DOHH2 (cell line): ENCODE measurements around the gene SCGB3A1.

Experiments used
- H3F3A ChIP-seq: fragments of 200-600 bp; sonication (generic), shearing (Covaris generic); 2 replicates; pipeline ENCODE4 v1.6.0; 2016; ENCODE audit warnings: antibody characterized with exemption, mild to moderate bottlenecking; ENCODE audit not compliant: control insufficient read depth, insufficient read depth
- H3K27ac ChIP-seq: fragments of 200-600 bp; sonication (generic); 2 replicates; pipeline ENCODE4 v1.5.1; 2014; ENCODE audit warnings: low read depth, mild to moderate bottlenecking, low read length, moderate library complexity
- H3K27me3 ChIP-seq: fragments of 200-600 bp; sonication (generic); 2 replicates; pipeline ENCODE4 v1.6.1; 2014; ENCODE audit warnings: mild to moderate bottlenecking, low read length, mixed read lengths; ENCODE audit not compliant: control insufficient read depth
- H3K36me3 ChIP-seq: fragments of 200-600 bp; sonication (generic); 2 replicates; pipeline ENCODE4 v1.6.1; 2014; ENCODE audit warnings: mild to moderate bottlenecking, low read length, moderate library complexity, mixed read lengths; ENCODE audit not compliant: control insufficient read depth
- H3K4me1 ChIP-seq: fragments of 200-600 bp; sonication (generic); 2 replicates; pipeline ENCODE4 v1.6.1; 2014; ENCODE audit warnings: mild to moderate bottlenecking, low read length, mixed read lengths; ENCODE audit not compliant: control insufficient read depth
- H3K4me2 ChIP-seq: fragments of 200-600 bp; sonication (generic); 2 replicates; pipeline ENCODE4 v1.6.0; 2014; ENCODE audit warnings: mild to moderate bottlenecking, low read length, moderate library complexity
- H3K4me3 ChIP-seq: fragments of 200-600 bp; sonication (generic); 2 replicates; pipeline ENCODE4 v1.5.1; 2014; ENCODE audit warnings: mild to moderate bottlenecking, low read length, mixed read lengths
- H3K79me2 ChIP-seq: fragments of 200-600 bp; sonication (generic); 2 replicates; pipeline ENCODE4 v1.6.1; 2014; ENCODE audit warnings: mild to moderate bottlenecking, low read length, mixed read lengths; ENCODE audit not compliant: control insufficient read depth
- H3K9me2 ChIP-seq: fragments of 200-600 bp; sonication (generic); replicated peaks from 2 replicates; pipeline ENCODE4 v1.6.1; 2014; ENCODE audit warnings: mild to moderate bottlenecking, low read length, mixed read lengths; ENCODE audit not compliant: control insufficient read depth
- H3K9me3 ChIP-seq: fragments of 200-600 bp; sonication (generic); 2 replicates; pipeline ENCODE4 v1.6.1; 2014; ENCODE audit warnings: antibody characterized with exemption, low read length, mixed read lengths; ENCODE audit not compliant: control insufficient read depth, insufficient read depth
- H4K20me1 ChIP-seq: fragments of 200-600 bp; sonication (generic); 2 replicates; pipeline ENCODE4 v1.6.0; 2014; ENCODE audit warnings: low read depth, mild to moderate bottlenecking, antibody characterized with exemption, low read length, moderate library complexity; ENCODE audit not compliant: control insufficient read depth, insufficient read depth
- CTCF ChIP-seq: fragments of 200-600 bp; sonication (generic); IDR thresholded peaks from one replicate; pipeline ENCODE4 v1.5.1; 2014; ENCODE audit warnings: antibody characterized with exemption, mild to moderate bottlenecking, low read depth, low read length; ENCODE audit not compliant: poor library complexity, severe bottlenecking
- EZH2phosphoT487 ChIP-seq: fragments of 200-600 bp; sonication (generic); IDR thresholded peaks from 2 replicates; pipeline ENCODE4 v1.6.1; 2017; ENCODE audit warnings: borderline replicate concordance, mild to moderate bottlenecking, antibody characterized with exemption, low read length, moderate library complexity, mixed read lengths

SCGB3A1 gene

GRCh38 chr5:180621311-180621710 is 30.0 kb upstream of the SCGB3A1 start:
- Histone ChIP-seq H3K9me3 (no peaks in the 10 kb centered on the region), H3K4me2 (no peak overlapping the region), H3K79me2 (no peaks in the 10 kb centered on the region), H3K4me3 (no peak overlapping the region), H3F3A (no peaks in the 10 kb centered on the region), H3K9me2 (no peaks in the 10 kb centered on the region), H3K27ac (no peak overlapping the region), H4K20me1 (no peaks in the 10 kb centered on the region), H3K36me3 (no peaks in the 10 kb centered on the region), H3K27me3 (no peaks in the 10 kb centered on the region), H3K4me1 (peaks cover 9% of the 10 kb centered on the region)
- TF ChIP-seq CTCF (no peak), EZH2phosphoT487 (no peak)

GRCh38 chr5:180620014-180620413 is 28.7 kb upstream of the SCGB3A1 start:
- H3F3A ChIP-seq: no peaks in the 10 kb centered on the region
- no peak overlapping the region for H3K4me2 ChIP-seq
- no peaks in the 10 kb centered on the region for H3K79me2 ChIP-seq
- no peaks in the 10 kb centered on the region for H3K9me2 ChIP-seq
- peaks cover 9% of the 10 kb centered on the region for H3K4me1 ChIP-seq
- H3K27ac ChIP-seq: no peak overlapping the region
- TF ChIP-seq EZH2phosphoT487 (no peak), CTCF (no peak)
- no peaks in the 10 kb centered on the region for H3K27me3 ChIP-seq
- H3K36me3 ChIP-seq: no peaks in the 10 kb centered on the region
- no peaks in the 10 kb centered on the region for H4K20me1 ChIP-seq
- no peak overlapping the region for H3K4me3 ChIP-seq
- H3K9me3 ChIP-seq: no peaks in the 10 kb centered on the region

DNA sequence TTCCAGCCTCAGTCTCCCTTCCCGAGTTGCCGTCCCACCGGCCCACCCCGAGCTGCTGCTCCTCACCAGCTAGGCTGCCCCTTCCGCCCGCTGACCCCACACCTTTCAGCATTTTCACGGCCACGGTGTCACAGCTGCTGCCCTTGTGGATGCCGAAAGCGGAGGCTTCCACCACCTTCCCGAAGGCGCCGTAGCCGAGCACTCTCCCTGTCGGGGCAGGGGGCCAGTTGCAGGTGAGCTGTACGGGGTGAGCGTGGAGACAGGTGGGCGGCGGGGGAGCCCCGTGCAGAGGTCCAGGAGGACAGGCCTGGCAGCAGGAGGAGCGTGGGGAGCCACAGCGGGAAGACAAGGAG is 28.2 kb upstream of the SCGB3A1 start:
- Histone ChIP-seq H3K4me2 (no peak overlapping the region), H3K36me3 (no peaks in the 10 kb centered on the region), H3K4me3 (no peak overlapping the region), H3K27me3 (no peaks in the 10 kb centered on the region), H4K20me1 (no peaks in the 10 kb centered on the region), H3K9me2 (no peaks in the 10 kb centered on the region), H3K9me3 (no peaks in the 10 kb centered on the region), H3F3A (no peaks in the 10 kb centered on the region), H3K4me1 (peaks cover 9% of the 10 kb centered on the region), H3K27ac (no peak overlapping the region), H3K79me2 (no peaks in the 10 kb centered on the region)
- TF ChIP-seq EZH2phosphoT487 (no peak), CTCF (no peak)
